GM19351 (cell line): ENCODE data around the gene TSPAN33.
"Not testable (repeated sequence)": the region's sequence is repeated elsewhere in the genome, so short reads cannot be mapped to it uniquely, and the experiment has no call there.

Experiments used
- ATAC-seq: cut with Tn5 transposase; IDR thresholded peaks from one replicate; pipeline ENCODE4 v1.9.1; 2021; ENCODE audit warnings: mild to moderate bottlenecking, moderate library complexity; ENCODE audit not compliant: unreplicated experiment

The TSPAN33 gene

GRCh38 chr7:129205126-129205818 is 60.8 kb downstream of the TSPAN33 start:
- ATAC-seq, result no peak

GRCh38 chr7:129205987-129206785 is 61.7 kb downstream of the TSPAN33 start:
- ATAC-seq, result no peak

- ATAC-seq, result no peak
These were observed 64.2 kb downstream of the TSPAN33 start for GRCh38 chr7:129208667-129209066.

GRCh38 chr7:129209067-129209926 is 64.8 kb downstream of the TSPAN33 start:
- no peak for ATAC-seq

GRCh38 chr7:129210256-129210988 is 65.9 kb downstream of the TSPAN33 start:
- ATAC-seq, result peak; percentile 62

- no peak for ATAC-seq
These were observed 66.4 kb downstream of the TSPAN33 start for GRCh38 chr7:129210989-129211312.

GRCh38 chr7:129212126-129212525 is 67.6 kb downstream of the TSPAN33 start:
- no peak for ATAC-seq

GRCh38 chr7:129212596-129212995 is 68.1 kb downstream of the TSPAN33 start:
- ATAC-seq, result no peak

- no peak for ATAC-seq
These were observed 69.3 kb downstream of the TSPAN33 start for GRCh38 chr7:129213828-129214227.

GRCh38 chr7:129215691-129216090 is 71.2 kb downstream of the TSPAN33 start:
- not testable (repeated sequence) for ATAC-seq

GRCh38 chr7:129216101-129216715 is 71.7 kb downstream of the TSPAN33 start:
- not testable (repeated sequence) for ATAC-seq

- not testable (repeated sequence) for ATAC-seq
These were observed 72.4 kb downstream of the TSPAN33 start for GRCh38 chr7:129216821-129217416.

GRCh38 chr7:129218514-129219062 is 74.1 kb downstream of the TSPAN33 start:
- peak; percentile 68 for ATAC-seq

GRCh38 chr7:129219166-129219565 is 74.7 kb downstream of the TSPAN33 start:
- ATAC-seq, result not testable (repeated sequence)
